Measurements from ENCODE around the gene GTF2IRD1. TPM values are rescaled to one million over a fixed set of nuclear protein-coding genes. Genes with fewer than 3 reads are reported as not detected.

GTF2IRD1 gene
- total RNA-seq, 1 experiment from 2014 or later: 73.6 TPM

GRCh38 chr7:74575083-74575784, 121.5 kb downstream of the GTF2IRD1 start:
- POLR2A ChIA-PET (ENCODE audit: low non-redundant PET): no interaction called here
- Histone ChIP-seq H3K36me3 (ENCODE audit: insufficient read depth, low read length, poor library complexity, severe bottlenecking) (no peaks in the 10 kb centered on the region), H3K27ac (ENCODE audit: low read depth, low read length, poor library complexity, severe bottlenecking) (no peak overlapping the region), H3K27me3 (replicated peaks; ENCODE audit: insufficient read depth, low read depth, low read length, poor library complexity) (no peaks in the 10 kb centered on the region), H3K4me3 (ENCODE audit: low read depth, low read length, poor library complexity, severe bottlenecking) (no peak overlapping the region), H3K4me1 (ENCODE audit: insufficient read depth, low read length, poor library complexity, severe bottlenecking) (peaks cover 5% of the 10 kb centered on the region), H3K9me3 (ENCODE audit: low read depth, low read length, poor library complexity, severe bottlenecking) (no peaks in the 10 kb centered on the region)
- DNase-seq (ENCODE audit: low spot score): no peak
- BruUV-seq (replicated peaks): TSS peak; percentile 22
- CTCF ChIA-PET: no interaction called here
- intact Hi-C loops (cut with micrococcal nuclease; ENCODE audit: unreplicated experiment): no loop called here
- no peak for TF ChIP-seq EZH2 (IDR thresholded peaks at IDR 0.05; ENCODE audit: borderline replicate concordance, low read depth, low read length, poor library complexity, severe bottlenecking)

DNA sequence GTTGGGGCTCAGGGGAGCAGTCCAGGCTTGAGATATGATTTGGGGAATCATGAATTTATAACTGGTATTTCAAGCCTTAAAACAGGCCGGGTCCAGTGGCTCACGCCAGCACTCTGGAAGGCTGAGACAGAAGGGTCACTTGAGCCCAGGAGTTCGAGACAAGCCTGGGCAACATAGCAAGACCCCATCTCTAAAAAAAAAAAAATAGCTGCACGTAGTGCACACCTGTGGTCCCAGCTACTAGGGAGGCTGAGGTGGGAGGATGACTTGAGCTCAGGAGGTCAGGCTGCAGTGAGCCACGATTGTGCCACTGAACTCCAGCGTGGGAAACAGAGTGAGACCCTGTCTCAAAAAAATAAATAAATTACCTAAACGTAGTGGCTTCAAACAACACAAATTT, 122.1 kb downstream of the GTF2IRD1 start:
- no TSS peak for BruUV-seq (replicated peaks)
- Histone ChIP-seq H3K27ac (ENCODE audit: low read depth, low read length, poor library complexity, severe bottlenecking) (no peak overlapping the region), H3K4me3 (ENCODE audit: low read depth, low read length, poor library complexity, severe bottlenecking) (no peak overlapping the region), H3K4me1 (ENCODE audit: insufficient read depth, low read length, poor library complexity, severe bottlenecking) (peaks cover 5% of the 10 kb centered on the region), H3K9me3 (ENCODE audit: low read depth, low read length, poor library complexity, severe bottlenecking) (no peaks in the 10 kb centered on the region), H3K36me3 (ENCODE audit: insufficient read depth, low read length, poor library complexity, severe bottlenecking) (no peaks in the 10 kb centered on the region), H3K27me3 (replicated peaks; ENCODE audit: insufficient read depth, low read depth, low read length, poor library complexity) (no peaks in the 10 kb centered on the region)
- no peak for DNase-seq (ENCODE audit: low spot score)
- TF ChIP-seq EZH2 (IDR thresholded peaks at IDR 0.05; ENCODE audit: borderline replicate concordance, low read depth, low read length, poor library complexity, severe bottlenecking): no peak
- TF ChIP-seq, protein P1, sequence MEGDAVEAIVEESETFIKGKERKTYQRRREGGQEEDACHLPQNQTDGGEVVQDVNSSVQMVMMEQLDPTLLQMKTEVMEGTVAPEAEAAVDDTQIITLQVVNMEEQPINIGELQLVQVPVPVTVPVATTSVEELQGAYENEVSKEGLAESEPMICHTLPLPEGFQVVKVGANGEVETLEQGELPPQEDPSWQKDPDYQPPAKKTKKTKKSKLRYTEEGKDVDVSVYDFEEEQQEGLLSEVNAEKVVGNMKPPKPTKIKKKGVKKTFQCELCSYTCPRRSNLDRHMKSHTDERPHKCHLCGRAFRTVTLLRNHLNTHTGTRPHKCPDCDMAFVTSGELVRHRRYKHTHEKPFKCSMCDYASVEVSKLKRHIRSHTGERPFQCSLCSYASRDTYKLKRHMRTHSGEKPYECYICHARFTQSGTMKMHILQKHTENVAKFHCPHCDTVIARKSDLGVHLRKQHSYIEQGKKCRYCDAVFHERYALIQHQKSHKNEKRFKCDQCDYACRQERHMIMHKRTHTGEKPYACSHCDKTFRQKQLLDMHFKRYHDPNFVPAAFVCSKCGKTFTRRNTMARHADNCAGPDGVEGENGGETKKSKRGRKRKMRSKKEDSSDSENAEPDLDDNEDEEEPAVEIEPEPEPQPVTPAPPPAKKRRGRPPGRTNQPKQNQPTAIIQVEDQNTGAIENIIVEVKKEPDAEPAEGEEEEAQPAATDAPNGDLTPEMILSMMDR (conservative IDR thresholded peaks at IDR 0.05; ENCODE audit: low read depth, low read length): no peak
- intact Hi-C loops (cut with micrococcal nuclease; ENCODE audit: unreplicated experiment): no loop called here
- POLR2A ChIA-PET (ENCODE audit: low non-redundant PET): no interaction called here
- CTCF ChIA-PET: no interaction called here

DNA sequence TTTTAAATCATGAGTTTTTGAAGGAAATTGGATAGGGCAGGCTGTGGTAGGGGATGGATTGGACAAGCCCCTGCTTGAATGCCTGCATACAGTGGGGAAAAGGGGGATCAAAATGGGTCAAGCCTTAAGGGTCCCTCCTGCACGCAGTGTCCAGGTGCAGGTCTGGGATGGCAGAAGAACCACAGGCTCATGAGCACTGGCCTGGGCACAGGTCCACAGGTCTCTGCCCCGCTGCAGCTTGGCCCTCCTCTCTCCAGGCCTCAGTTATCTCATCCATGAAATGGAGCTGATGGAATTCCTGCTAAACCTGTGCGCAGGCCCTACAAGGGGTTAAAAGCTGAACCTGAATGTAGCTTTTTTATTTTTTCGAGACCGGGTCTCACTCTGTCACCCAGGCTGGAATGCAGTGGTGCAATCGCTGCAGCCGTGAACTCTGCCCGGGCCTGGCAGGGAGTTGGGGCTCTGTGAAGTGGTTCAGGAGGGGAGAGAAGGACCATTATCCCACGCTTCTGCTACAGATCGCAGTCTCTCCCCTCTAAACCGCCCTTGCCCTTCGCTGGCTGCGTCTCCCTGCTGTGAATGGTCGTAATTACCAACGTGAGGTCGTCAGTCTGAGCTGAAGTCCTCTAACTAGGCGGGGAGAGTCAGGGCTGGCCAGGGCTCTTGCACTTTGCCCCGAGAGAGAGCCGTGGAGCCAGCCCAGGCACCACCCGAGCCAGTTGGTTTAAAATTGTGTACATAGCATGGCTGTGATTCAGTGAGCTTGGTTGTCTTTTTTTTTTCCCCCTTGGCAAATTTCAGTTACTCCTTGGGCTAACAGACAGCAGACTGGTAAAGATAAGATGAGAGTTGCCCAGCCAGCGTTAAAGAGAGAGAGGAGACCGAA, 126.3 kb downstream of the GTF2IRD1 start:
- no peaks in the 10 kb centered on the region for H3K27me3 ChIP-seq (replicated peaks; ENCODE audit: insufficient read depth, low read depth, low read length, poor library complexity)
- H3K9me3 ChIP-seq (ENCODE audit: low read depth, low read length, poor library complexity, severe bottlenecking): no peaks in the 10 kb centered on the region
- ChIA-PET POLR2A (ENCODE audit: low non-redundant PET) (interaction anchor here (0.5 kb wide), 1 partner anchor 17 kb away, joined by 5 read pairs; no protein-coding TSS in a partner anchor), CTCF (no interaction called here)
- H3K4me3 ChIP-seq (ENCODE audit: low read depth, low read length, poor library complexity, severe bottlenecking): no peak overlapping the region
- intact Hi-C loops (cut with micrococcal nuclease; ENCODE audit: unreplicated experiment): no loop called here
- no TSS peak for BruUV-seq (replicated peaks)
- peaks cover 5% of the 10 kb centered on the region for H3K4me1 ChIP-seq (ENCODE audit: insufficient read depth, low read length, poor library complexity, severe bottlenecking)
- no peak for DNase-seq (ENCODE audit: low spot score)
- no peaks in the 10 kb centered on the region for H3K36me3 ChIP-seq (ENCODE audit: insufficient read depth, low read length, poor library complexity, severe bottlenecking)
- TF ChIP-seq, protein P1 (conservative IDR thresholded peaks at IDR 0.05; ENCODE audit: low read depth, low read length): no peak
- TF ChIP-seq EZH2 (IDR thresholded peaks at IDR 0.05; ENCODE audit: borderline replicate concordance, low read depth, low read length, poor library complexity, severe bottlenecking): no peak
- no peak overlapping the region for H3K27ac ChIP-seq (ENCODE audit: low read depth, low read length, poor library complexity, severe bottlenecking)

Measured in A673 (cell line).